Astrocyte (in vitro differentiated cells and primary cell): ENCODE measurements around the gene POLR1E. TPM values are rescaled to one million over a fixed set of nuclear protein-coding genes. Genes with fewer than 3 reads are reported as not detected.

ENCODE experiments used
- DNase-seq: peaks from one replicate; pipeline ENCODE4 v3.0.0-alpha.2; 2010; ENCODE audit warnings: low read depth
- FAIRE-seq: peaks from 2 replicates; lab custom pipeline; 2011; peaks lifted over from hg19 to GRCh38; lab: Jason Lieb, UNC
- H2AFZ ChIP-seq: 2 replicates; pipeline ENCODE4 v1.6.0; 2012; ENCODE audit warnings: low read depth, low read length, inconsistent platforms
- H3K27ac ChIP-seq: 2 replicates; pipeline ENCODE4 v1.5.1; 2011; ENCODE audit warnings: low read depth, low read length, inconsistent platforms
- H3K27me3 ChIP-seq: 2 replicates; pipeline ENCODE4 v1.6.0; 2011; ENCODE audit warnings: low read length, inconsistent platforms; ENCODE audit not compliant: insufficient read depth
- H3K36me3 ChIP-seq: 2 replicates; pipeline ENCODE4 v1.5.1; 2011; ENCODE audit warnings: low read length, inconsistent platforms; ENCODE audit not compliant: insufficient read depth
- H3K4me1 ChIP-seq: 2 replicates; pipeline ENCODE4 v1.5.1; 2011; ENCODE audit warnings: low read length, inconsistent platforms; ENCODE audit not compliant: insufficient read depth
- H3K4me2 ChIP-seq: 2 replicates; pipeline ENCODE4 v1.6.0; 2012; ENCODE audit warnings: low read length, inconsistent platforms
- H3K4me3 ChIP-seq: 2 replicates; pipeline ENCODE4 v1.5.1; 2011; ENCODE audit warnings: low read depth, mild to moderate bottlenecking, low read length, inconsistent platforms; ENCODE audit not compliant: insufficient read depth
- H3K79me2 ChIP-seq: 2 replicates; pipeline ENCODE4 v1.6.0; 2012; ENCODE audit warnings: mild to moderate bottlenecking, low read length, inconsistent platforms; ENCODE audit not compliant: insufficient read depth
- H3K9ac ChIP-seq: 2 replicates; pipeline ENCODE4 v1.6.0; 2012; ENCODE audit warnings: mild to moderate bottlenecking, low read length, inconsistent platforms
- H3K9me3 ChIP-seq: 2 replicates; pipeline ENCODE4 v1.5.1; 2012; ENCODE audit warnings: low read depth, mild to moderate bottlenecking, low read length, inconsistent platforms; ENCODE audit not compliant: insufficient read depth
- H4K20me1 ChIP-seq: 2 replicates; pipeline ENCODE4 v1.6.0; 2012; ENCODE audit warnings: low read length, inconsistent platforms; ENCODE audit not compliant: insufficient read depth
- H3K27ac Mint-ChIP-seq: one replicate; pipeline ENCODE4 v1.8.0; 2021; ENCODE audit warnings: mild to moderate bottlenecking, mixed read lengths; ENCODE audit not compliant: unreplicated experiment
- H3K27me3 Mint-ChIP-seq: one replicate; pipeline ENCODE4 v1.8.0; 2021; ENCODE audit warnings: low read depth, mixed read lengths; ENCODE audit not compliant: unreplicated experiment
- H3K36me3 Mint-ChIP-seq: one replicate; pipeline ENCODE4 v1.8.0; 2021; ENCODE audit warnings: low read depth, mixed read lengths; ENCODE audit not compliant: unreplicated experiment
- H3K4me1 Mint-ChIP-seq: one replicate; pipeline ENCODE4 v1.8.0; 2021; ENCODE audit warnings: low read depth, mixed read lengths; ENCODE audit not compliant: unreplicated experiment
- H3K4me3 Mint-ChIP-seq: one replicate; pipeline ENCODE4 v1.8.0; 2021; ENCODE audit warnings: mild to moderate bottlenecking, moderate library complexity, mixed read lengths; ENCODE audit not compliant: unreplicated experiment
- H3K9me3 Mint-ChIP-seq: one replicate; pipeline ENCODE4 v1.8.0; 2021; ENCODE audit warnings: mild to moderate bottlenecking, mixed read lengths; ENCODE audit not compliant: unreplicated experiment
- EZH2 ChIP-seq: IDR thresholded peaks from 2 replicates; pipeline ENCODE4 v1.6.1; 2012; ENCODE audit warnings: mild to moderate bottlenecking, low read length, inconsistent platforms; ENCODE audit not compliant: insufficient read depth
- total RNA-seq: library from RNA; stranded (reverse); gene quantifications from 2 replicates; pipeline ENCODE4 v1.2.1, GENCODE V29; 2021
- TF ChIP-seq, protein P1 (sequence below): IDR thresholded peaks from 2 replicates; pipeline ENCODE4 v1.5.1; 2011; ENCODE audit warnings: low read depth, mild to moderate bottlenecking, inconsistent platforms, low read length, moderate library complexity; ENCODE audit not compliant: insufficient read depth

Gene POLR1E
- total RNA-seq, 1 donor from 2014 or later, result 23.2 TPM

GRCh38 chr9:37486616-37487548 lies 1.1 kb downstream of the POLR1E start:
- H3K9me3 ChIP-seq, result no peaks in the 10 kb centered on the region
- H3K4me1 Mint-ChIP-seq, result peaks cover 14% of the 10 kb centered on the region
- DNase-seq (peak; percentile 96), FAIRE-seq (peak; percentile 62)
- H3K9me3 Mint-ChIP-seq, result no peaks in the 10 kb centered on the region
- H3K27me3 Mint-ChIP-seq, result no peaks in the 10 kb centered on the region
- peak overlapping the region; percentile 98 for H3K4me2 ChIP-seq
- H4K20me1 ChIP-seq, result peaks cover 19% of the 10 kb centered on the region
- peaks cover 49% of the 10 kb centered on the region for H3K79me2 ChIP-seq
- peak overlapping the region; percentile 78 for H3K27ac ChIP-seq
- peak overlapping the region; percentile 94 for H3K9ac ChIP-seq
- H3K4me1 ChIP-seq, result peaks cover 27% of the 10 kb centered on the region
- peak overlapping the region; percentile 84 for H3K4me3 ChIP-seq
- TF ChIP-seq EZH2, result no peak
- TF ChIP-seq, protein P1, sequence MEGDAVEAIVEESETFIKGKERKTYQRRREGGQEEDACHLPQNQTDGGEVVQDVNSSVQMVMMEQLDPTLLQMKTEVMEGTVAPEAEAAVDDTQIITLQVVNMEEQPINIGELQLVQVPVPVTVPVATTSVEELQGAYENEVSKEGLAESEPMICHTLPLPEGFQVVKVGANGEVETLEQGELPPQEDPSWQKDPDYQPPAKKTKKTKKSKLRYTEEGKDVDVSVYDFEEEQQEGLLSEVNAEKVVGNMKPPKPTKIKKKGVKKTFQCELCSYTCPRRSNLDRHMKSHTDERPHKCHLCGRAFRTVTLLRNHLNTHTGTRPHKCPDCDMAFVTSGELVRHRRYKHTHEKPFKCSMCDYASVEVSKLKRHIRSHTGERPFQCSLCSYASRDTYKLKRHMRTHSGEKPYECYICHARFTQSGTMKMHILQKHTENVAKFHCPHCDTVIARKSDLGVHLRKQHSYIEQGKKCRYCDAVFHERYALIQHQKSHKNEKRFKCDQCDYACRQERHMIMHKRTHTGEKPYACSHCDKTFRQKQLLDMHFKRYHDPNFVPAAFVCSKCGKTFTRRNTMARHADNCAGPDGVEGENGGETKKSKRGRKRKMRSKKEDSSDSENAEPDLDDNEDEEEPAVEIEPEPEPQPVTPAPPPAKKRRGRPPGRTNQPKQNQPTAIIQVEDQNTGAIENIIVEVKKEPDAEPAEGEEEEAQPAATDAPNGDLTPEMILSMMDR, result no peak
- peak overlapping the region; percentile 94 for H3K4me3 Mint-ChIP-seq
- peak overlapping the region; percentile 88 for H3K27ac Mint-ChIP-seq
- H2AFZ ChIP-seq, result peak overlapping the region; percentile 50
- peaks cover 6% of the 10 kb centered on the region for H3K36me3 Mint-ChIP-seq
- peaks cover 28% of the 10 kb centered on the region for H3K36me3 ChIP-seq
- no peaks in the 10 kb centered on the region for H3K27me3 ChIP-seq

DNA sequence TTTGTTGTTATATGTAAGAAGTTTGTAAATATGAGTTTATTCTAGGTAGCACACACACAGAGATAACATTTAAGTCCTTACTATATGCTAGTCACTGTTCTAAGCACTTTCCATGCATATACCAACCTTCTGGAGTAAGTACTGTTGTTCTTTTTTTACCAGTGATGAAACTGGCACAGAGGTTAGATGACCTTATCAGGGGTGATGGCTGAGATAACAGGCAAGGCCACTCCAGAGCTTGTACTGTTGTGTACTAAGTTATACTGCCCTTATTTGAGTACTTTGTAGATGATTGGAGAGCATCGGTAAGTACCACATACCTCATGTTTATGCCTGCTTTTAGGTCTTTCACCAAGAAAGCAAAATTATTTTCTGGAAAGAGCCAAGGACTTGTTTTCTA lies 6.2 kb downstream of the POLR1E start:
- peaks cover 50% of the 10 kb centered on the region for H3K79me2 ChIP-seq
- Mint-ChIP-seq H3K27me3 (no peaks in the 10 kb centered on the region), H3K4me1 (peaks cover 9% of the 10 kb centered on the region), H3K4me3 (no peak overlapping the region), H3K27ac (no peak overlapping the region), H3K36me3 (peaks cover 18% of the 10 kb centered on the region), H3K9me3 (no peaks in the 10 kb centered on the region)
- no peaks in the 10 kb centered on the region for H3K27me3 ChIP-seq
- DNase-seq (no peak), FAIRE-seq (no peak)
- no peak overlapping the region for H3K4me2 ChIP-seq
- H3K9me3 ChIP-seq, result no peaks in the 10 kb centered on the region
- TF ChIP-seq EZH2, result no peak
- H3K27ac ChIP-seq, result no peak overlapping the region
- H3K4me1 ChIP-seq, result peaks cover 17% of the 10 kb centered on the region
- peaks cover 73% of the 10 kb centered on the region for H3K36me3 ChIP-seq
- H3K9ac ChIP-seq, result no peak overlapping the region
- H3K4me3 ChIP-seq, result no peak overlapping the region
- no peak overlapping the region for H2AFZ ChIP-seq
- peaks cover 28% of the 10 kb centered on the region for H4K20me1 ChIP-seq

DNA sequence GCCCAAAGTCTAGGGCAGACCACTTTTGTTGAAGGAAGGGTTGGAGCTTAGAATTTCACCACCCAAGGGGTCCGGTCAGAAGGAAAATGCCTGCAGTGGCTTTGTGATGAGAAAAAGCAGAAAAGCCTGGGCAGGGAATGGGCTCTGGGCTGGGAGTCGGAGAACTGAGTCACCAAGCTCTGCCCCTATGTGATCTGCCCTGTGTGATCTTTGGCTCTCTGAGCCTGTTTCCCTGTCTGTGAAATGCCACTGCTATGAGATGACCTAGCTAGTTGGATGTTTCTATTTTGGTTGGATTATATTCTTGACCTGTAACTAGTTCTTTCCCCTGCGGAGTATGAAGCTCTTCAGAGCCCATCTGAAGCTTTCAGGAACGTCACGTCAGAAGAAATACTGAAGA lies 9.8 kb downstream of the POLR1E start:
- Mint-ChIP-seq H3K27ac (no peak overlapping the region), H3K36me3 (peaks cover 22% of the 10 kb centered on the region), H3K4me1 (no peaks in the 10 kb centered on the region), H3K27me3 (no peaks in the 10 kb centered on the region), H3K9me3 (peaks cover 2% of the 10 kb centered on the region), H3K4me3 (no peak overlapping the region)
- H4K20me1 ChIP-seq, result peaks cover 22% of the 10 kb centered on the region
- H3K27me3 ChIP-seq, result no peaks in the 10 kb centered on the region
- no peak overlapping the region for H3K4me3 ChIP-seq
- H3K27ac ChIP-seq, result no peak overlapping the region
- H3K9ac ChIP-seq, result no peak overlapping the region
- DNase-seq (no peak), FAIRE-seq (no peak)
- no peaks in the 10 kb centered on the region for H3K9me3 ChIP-seq
- no peaks in the 10 kb centered on the region for H3K4me1 ChIP-seq
- peaks cover 39% of the 10 kb centered on the region for H3K79me2 ChIP-seq
- no peak for TF ChIP-seq EZH2
- TF ChIP-seq, protein P1, result no peak
- no peak overlapping the region for H3K4me2 ChIP-seq
- H3K36me3 ChIP-seq, result peaks cover 74% of the 10 kb centered on the region
- no peak overlapping the region for H2AFZ ChIP-seq
